ENCODE data around the gene CACNG7.

DNA sequence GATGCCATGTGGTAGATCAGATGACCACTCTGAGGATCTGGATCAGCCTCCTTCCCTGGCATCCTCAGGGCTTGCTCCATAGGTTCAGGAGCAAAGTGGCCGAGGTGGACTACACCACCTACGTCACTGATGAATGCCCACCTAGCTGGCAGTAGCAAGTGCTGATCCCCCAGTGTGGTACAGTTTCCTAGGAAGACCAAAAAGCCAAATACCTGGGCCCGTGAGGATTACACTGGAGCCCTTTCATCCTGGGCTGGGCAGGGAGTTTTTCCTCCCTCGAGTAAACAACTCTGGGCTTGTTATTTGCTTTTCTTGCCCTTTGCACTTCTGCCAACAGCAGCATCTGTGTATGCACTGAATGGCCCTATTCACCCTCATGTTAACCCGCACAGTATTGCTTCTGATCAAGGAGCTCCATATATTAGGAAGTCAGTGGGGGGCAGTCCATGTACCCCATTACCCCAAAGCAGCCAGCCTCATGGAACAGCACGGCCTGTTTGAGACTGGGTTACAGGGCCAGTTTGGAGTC, 44.7 kb upstream of the CACNG7 start:
- TF ChIP-seq POLR2A (IDR thresholded peaks at IDR 0.05): no peak
- TF ChIP-seq, protein P1, sequence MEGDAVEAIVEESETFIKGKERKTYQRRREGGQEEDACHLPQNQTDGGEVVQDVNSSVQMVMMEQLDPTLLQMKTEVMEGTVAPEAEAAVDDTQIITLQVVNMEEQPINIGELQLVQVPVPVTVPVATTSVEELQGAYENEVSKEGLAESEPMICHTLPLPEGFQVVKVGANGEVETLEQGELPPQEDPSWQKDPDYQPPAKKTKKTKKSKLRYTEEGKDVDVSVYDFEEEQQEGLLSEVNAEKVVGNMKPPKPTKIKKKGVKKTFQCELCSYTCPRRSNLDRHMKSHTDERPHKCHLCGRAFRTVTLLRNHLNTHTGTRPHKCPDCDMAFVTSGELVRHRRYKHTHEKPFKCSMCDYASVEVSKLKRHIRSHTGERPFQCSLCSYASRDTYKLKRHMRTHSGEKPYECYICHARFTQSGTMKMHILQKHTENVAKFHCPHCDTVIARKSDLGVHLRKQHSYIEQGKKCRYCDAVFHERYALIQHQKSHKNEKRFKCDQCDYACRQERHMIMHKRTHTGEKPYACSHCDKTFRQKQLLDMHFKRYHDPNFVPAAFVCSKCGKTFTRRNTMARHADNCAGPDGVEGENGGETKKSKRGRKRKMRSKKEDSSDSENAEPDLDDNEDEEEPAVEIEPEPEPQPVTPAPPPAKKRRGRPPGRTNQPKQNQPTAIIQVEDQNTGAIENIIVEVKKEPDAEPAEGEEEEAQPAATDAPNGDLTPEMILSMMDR (IDR thresholded peaks at IDR 0.05): no peak
